Astrocyte of the spinal cord (primary cell): ENCODE results near the gene TOM1.

Experiments used
- DNase-seq: peaks from one replicate; pipeline ENCODE4 v3.0.0; 2011; ENCODE audit warnings: low read depth, low spot score
- H3K4me3 ChIP-seq: 2 replicates; pipeline ENCODE4 v1.5.1; 2011; ENCODE audit warnings: low read depth, mild to moderate bottlenecking, low read length, moderate library complexity
- CTCF ChIP-seq: IDR thresholded peaks from 2 replicates; pipeline ENCODE4 v1.5.1; 2012; ENCODE audit warnings: low read depth, mild to moderate bottlenecking, low read length, inconsistent platforms
- in situ Hi-C: cut with HindIII; loops from 2 replicates; pipeline ENCODE4 v1.10.0; 2017; ENCODE audit warnings: low sequenced_read_pairs

Gene TOM1

GRCh38 chr22:35292786-35293185 is 6.9 kb upstream of the TOM1 start:
- no peak overlapping the region for H3K4me3 ChIP-seq
- no peak for TF ChIP-seq CTCF
- in situ Hi-C loops: no loop called here
- no peak for DNase-seq

- TF ChIP-seq CTCF: no peak
- H3K4me3 ChIP-seq: no peak overlapping the region
- in situ Hi-C loops: no loop called here
- no peak for DNase-seq
Measured at GRCh38 chr22:35296051-35296450, 3.6 kb upstream of the TOM1 start.

GRCh38 chr22:35299217-35299672 is 449 bp upstream of the TOM1 start:
- in situ Hi-C loops: no loop called here
- TF ChIP-seq CTCF: no peak
- H3K4me3 ChIP-seq: peak overlapping the region; percentile 66
- DNase-seq: peak; percentile 22

GRCh38 chr22:35301372-35301874 is 1.7 kb downstream of the TOM1 start:
- DNase-seq: peak; percentile 85
- in situ Hi-C loops: no loop called here
- no peak for TF ChIP-seq CTCF
- H3K4me3 ChIP-seq: no peak overlapping the region

GRCh38 chr22:35303029-35303624 is 3.4 kb downstream of the TOM1 start:
- no peak overlapping the region for H3K4me3 ChIP-seq
- TF ChIP-seq CTCF: no peak
- peak; percentile 37 for DNase-seq
- in situ Hi-C loops: no loop called here

GRCh38 chr22:35305525-35306070 is 5.9 kb downstream of the TOM1 start:
- TF ChIP-seq CTCF: no peak
- H3K4me3 ChIP-seq: no peak overlapping the region
- in situ Hi-C loops: no loop called here
- DNase-seq: peak; percentile 22
